Upper lobe of right lung (tissue), 1 donor: ENCODE measurements around the gene POLN. TPM values are rescaled to one million over a fixed set of nuclear protein-coding genes. Genes with fewer than 3 reads are reported as not detected.

Experiments used
- ATAC-seq: fragments of 200-7000 bp; cut with Tn5 transposase; one replicate; pipeline ENCODE4 v1.9.1; 2020; ENCODE audit warnings: mild to moderate bottlenecking, moderate library complexity
- DNase-seq: peaks from one replicate; pipeline ENCODE4 v3.0.0-alpha.2; 2020
- H3K27ac ChIP-seq: fragments of 200-600 bp; one replicate; pipeline ENCODE4 v1.8.0; 2022
- H3K27me3 ChIP-seq: fragments of 200-600 bp; one replicate; pipeline ENCODE4 v1.8.0; 2022; ENCODE audit warnings: mild to moderate bottlenecking
- H3K36me3 ChIP-seq: fragments of 200-600 bp; one replicate; pipeline ENCODE4 v1.8.0; 2022
- H3K4me1 ChIP-seq: fragments of 200-600 bp; one replicate; pipeline ENCODE4 v1.8.0; 2022
- H3K4me3 ChIP-seq: fragments of 200-600 bp; one replicate; pipeline ENCODE4 v1.8.0; 2022; ENCODE audit warnings: mild to moderate bottlenecking
- H3K9me3 ChIP-seq: fragments of 200-600 bp; one replicate; pipeline ENCODE4 v1.8.0; 2022
- CTCF ChIP-seq: fragments of 200-600 bp; IDR thresholded peaks from one replicate; pipeline ENCODE4 v1.8.0; 2022; ENCODE audit warnings: antibody characterized with exemption
- intact Hi-C: fragments of 100-400 bp; cut with DNase I; formaldehyde crosslinking; loops from one replicate; pipeline ENCODE4 v1.11.0; 2022
- total RNA-seq: library from RNA; stranded (reverse); fragmentation: NEBNext Ultra II Directional; extraction: Animal tissue kit (Norgen Biotek cat#: 25700); gene quantifications from one replicate; pipeline ENCODE4 v1.2.1, GENCODE V29; 2021
- donor health status: DM: no; HTN: yes; CAD: no; lungs with severe emphysema.

Gene POLN
- total RNA-seq, 1 donor from 2014 or later: 2.7 TPM

GRCh38 chr4:2141022-2141761 lies 100.7 kb downstream of the POLN start:
- H3K27me3 ChIP-seq: no peaks in the 10 kb centered on the region
- no peak for TF ChIP-seq CTCF
- intact Hi-C loops: no loop called here
- no peak overlapping the region for H3K4me3 ChIP-seq
- no peaks in the 10 kb centered on the region for H3K36me3 ChIP-seq
- DNase-seq: no peak
- ATAC-seq: peak; percentile 16
- no peak overlapping the region for H3K27ac ChIP-seq
- H3K9me3 ChIP-seq: no peaks in the 10 kb centered on the region
- H3K4me1 ChIP-seq: no peaks in the 10 kb centered on the region

GRCh38 chr4:2138846-2139500 lies 102.9 kb downstream of the POLN start:
- H3K27me3 ChIP-seq: no peaks in the 10 kb centered on the region
- intact Hi-C loops: no loop called here
- no peaks in the 10 kb centered on the region for H3K9me3 ChIP-seq
- H3K4me1 ChIP-seq: no peaks in the 10 kb centered on the region
- ATAC-seq (no peak), DNase-seq (no peak)
- H3K27ac ChIP-seq: no peak overlapping the region
- H3K36me3 ChIP-seq: no peaks in the 10 kb centered on the region
- no peak overlapping the region for H3K4me3 ChIP-seq
- TF ChIP-seq CTCF: no peak

GRCh38 chr4:2136726-2137125 lies 105.2 kb downstream of the POLN start:
- H3K9me3 ChIP-seq: peaks cover 12% of the 10 kb centered on the region
- DNase-seq (no peak), ATAC-seq (no peak)
- no peaks in the 10 kb centered on the region for H3K36me3 ChIP-seq
- H3K4me1 ChIP-seq: no peaks in the 10 kb centered on the region
- no peaks in the 10 kb centered on the region for H3K27me3 ChIP-seq
- H3K27ac ChIP-seq: no peak overlapping the region
- H3K4me3 ChIP-seq: no peak overlapping the region
- no peak for TF ChIP-seq CTCF
- intact Hi-C loops: no loop called here

- ATAC-seq: peak; percentile 62
- no peak for TF ChIP-seq CTCF
- H3K4me1 ChIP-seq: no peaks in the 10 kb centered on the region
Measured at GRCh38 chr4:2135083-2135482, 106.8 kb downstream of the POLN start.

DNA sequence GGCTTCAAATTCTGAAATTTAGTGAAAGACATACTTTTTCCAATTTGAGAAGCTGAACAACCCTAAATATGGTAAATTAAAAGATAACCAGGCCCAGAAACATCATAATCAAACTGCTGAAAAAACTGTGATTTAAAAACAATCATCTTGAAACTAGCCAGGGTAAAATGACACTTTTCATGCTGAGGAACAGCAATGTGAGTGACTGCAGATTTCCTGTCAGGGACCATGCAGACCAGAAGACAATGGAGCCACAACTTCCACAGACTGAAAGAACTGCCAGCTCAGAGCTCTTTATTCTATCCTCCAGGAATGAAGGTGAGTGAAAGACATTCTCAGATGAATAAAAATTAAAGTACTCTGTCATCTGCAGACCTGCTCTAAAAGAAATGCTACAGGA lies 109.5 kb downstream of the POLN start:
- Histone ChIP-seq H3K4me1 (no peaks in the 10 kb centered on the region), H3K36me3 (no peaks in the 10 kb centered on the region), H3K9me3 (peaks cover 13% of the 10 kb centered on the region), H3K4me3 (no peak overlapping the region), H3K27ac (no peak overlapping the region), H3K27me3 (no peaks in the 10 kb centered on the region)
- intact Hi-C loops: no loop called here
- DNase-seq: no peak
- TF ChIP-seq CTCF: no peak
- ATAC-seq: no peak

More at GRCh38 chr4:2135083-2135482, 106.8 kb downstream of the POLN start:
- no peak overlapping the region for H3K4me3 ChIP-seq
- no peaks in the 10 kb centered on the region for H3K27me3 ChIP-seq
- no peak overlapping the region for H3K27ac ChIP-seq
- DNase-seq: no peak
- H3K36me3 ChIP-seq: no peaks in the 10 kb centered on the region
- intact Hi-C loops: no loop called here
- H3K9me3 ChIP-seq: peaks cover 13% of the 10 kb centered on the region
